Measurements from ENCODE around the gene MAN2B1.
"Not testable (repeated sequence)": the region's sequence is repeated elsewhere in the genome, so short reads cannot be mapped to it uniquely, and the experiment has no call there.

MAN2B1 gene

DNA sequence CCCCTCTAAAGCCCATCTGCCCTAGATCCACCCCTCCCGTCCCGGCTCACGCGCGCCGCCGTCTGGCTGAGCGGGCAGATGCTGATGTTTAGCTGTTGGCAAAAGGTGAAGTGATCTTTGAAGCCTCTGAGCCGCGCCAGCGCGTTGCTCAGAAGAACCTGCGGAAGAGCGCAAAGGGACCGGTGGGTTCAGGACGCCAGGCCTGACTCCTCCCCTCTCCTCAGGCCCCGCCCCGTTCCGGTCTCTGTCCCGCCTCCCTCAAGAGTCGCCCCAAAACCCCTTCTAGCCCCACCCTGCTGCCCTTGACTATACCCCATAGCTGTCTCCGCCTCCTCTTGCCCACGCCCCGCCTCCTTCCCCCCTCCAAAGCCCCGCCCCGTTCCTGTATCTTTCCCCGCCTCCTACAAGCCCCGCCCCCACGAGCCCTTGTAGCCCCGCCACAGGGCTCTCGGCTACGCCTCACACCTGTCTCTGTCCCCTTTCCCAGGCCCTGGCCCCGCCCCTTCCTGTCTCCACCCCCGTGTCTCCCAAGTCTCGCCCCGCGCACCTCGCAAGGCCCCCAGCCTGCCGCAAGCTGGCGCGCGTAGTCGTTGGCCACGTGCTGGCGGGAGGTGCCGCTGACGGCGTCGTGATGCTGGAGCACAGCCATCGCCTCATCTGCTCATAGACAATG is 9.5 kb downstream of the MAN2B1 start:
- peak; percentile 49 for DNase-seq

GRCh38 chr19:12655546-12655945 is 11.0 kb downstream of the MAN2B1 start:
- no peak for DNase-seq

DNA sequence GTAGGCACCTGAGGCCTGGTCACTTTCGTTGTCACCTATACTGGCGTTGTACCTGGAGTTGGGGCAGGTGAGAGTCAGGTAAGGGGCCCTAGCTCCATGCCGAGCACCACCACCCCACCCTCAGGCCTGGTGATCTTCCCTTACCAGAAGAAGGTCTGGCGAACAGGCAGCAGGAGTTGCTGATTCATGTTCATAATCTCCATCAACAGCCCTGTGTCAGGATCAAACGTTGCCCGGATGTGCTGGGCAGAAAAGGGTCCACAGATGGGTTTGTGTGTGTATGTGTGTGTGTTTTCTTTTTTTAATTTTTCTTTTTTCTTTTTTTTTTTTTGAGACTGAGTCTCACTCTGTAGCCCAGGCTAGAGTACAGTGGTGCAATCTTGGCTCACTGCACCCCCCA is 14.3 kb downstream of the MAN2B1 start:
- DNase-seq: no peak

GRCh38 chr19:12649941-12650340 is 16.6 kb downstream of the MAN2B1 start:
- DNase-seq: no peak

GRCh38 chr19:12648088-12648487 is 18.5 kb downstream of the MAN2B1 start:
- no peak for DNase-seq

- DNase-seq: peak; percentile 57
These were observed 19.0 kb downstream of the MAN2B1 start for GRCh38 chr19:12647490-12648071.

GRCh38 chr19:12647047-12647446 is 19.5 kb downstream of the MAN2B1 start:
- no peak for DNase-seq

GRCh38 chr19:12646551-12646950 is 20.0 kb downstream of the MAN2B1 start:
- no peak for DNase-seq

- DNase-seq: not testable (repeated sequence)
These were observed 22.8 kb downstream of the MAN2B1 start for GRCh38 chr19:12643716-12644115.

- no peak for DNase-seq
These were observed 24.0 kb downstream of the MAN2B1 start for GRCh38 chr19:12642506-12642905.

- no peak for DNase-seq
These were observed 25.1 kb downstream of the MAN2B1 start for GRCh38 chr19:12641456-12641855.

DNA sequence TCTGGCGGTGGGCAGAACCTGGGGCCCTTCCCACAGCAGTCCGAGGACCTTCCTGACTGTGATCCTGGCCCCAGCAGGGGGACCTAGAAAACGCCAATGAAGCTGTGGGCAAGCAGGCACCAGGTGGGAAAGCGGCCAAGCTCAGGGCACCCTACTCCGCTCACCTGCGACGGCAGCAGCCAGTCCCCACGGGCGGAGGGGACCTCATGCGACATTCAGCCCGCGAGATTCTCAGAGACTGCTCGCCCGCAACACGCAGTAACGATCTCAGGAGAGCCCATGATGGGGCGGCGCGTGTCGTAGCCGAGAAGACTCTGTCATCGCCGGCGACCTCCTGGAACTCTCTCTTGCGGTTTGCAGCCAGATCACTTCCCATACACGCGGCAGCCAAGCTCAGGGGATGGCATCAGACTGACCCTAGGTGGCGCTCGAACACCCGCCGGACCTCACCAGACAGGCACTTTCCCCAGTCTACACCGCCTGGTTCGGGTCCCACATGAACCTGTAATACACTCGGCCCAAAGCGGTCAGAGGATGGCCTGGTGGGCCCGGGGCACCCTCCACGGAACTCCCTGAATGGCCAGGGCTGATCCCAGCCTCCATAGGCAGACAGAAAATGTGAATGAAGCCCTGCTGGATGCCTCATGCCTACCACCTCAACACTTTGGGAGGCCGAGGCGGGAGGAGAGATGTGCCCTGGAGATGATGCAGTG is 26.5 kb downstream of the MAN2B1 start:
- DNase-seq: peak; percentile 92

GRCh38 chr19:12638611-12639182 is 27.8 kb downstream of the MAN2B1 start:
- no peak for DNase-seq

DNA sequence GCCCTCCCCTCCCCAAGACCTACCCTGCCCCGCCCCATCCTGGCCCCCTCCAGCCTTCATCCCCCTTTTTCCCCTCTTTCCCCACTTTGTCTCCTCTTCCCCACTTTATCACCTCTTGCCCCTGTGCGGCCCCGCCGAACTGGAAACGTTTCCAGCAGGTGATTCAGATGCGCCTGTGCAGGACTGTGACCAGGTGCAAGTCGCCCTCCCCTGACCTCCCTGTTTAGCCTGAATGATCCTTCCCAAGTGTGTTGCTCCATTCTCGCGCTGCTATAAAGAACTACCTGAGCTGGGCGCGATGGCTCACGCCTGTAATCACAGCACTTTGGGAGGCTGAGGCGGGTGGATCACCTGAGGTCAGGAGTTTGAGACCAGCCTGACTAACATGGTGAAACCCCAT is 29.9 kb downstream of the MAN2B1 start:
- no peak for DNase-seq

DNA sequence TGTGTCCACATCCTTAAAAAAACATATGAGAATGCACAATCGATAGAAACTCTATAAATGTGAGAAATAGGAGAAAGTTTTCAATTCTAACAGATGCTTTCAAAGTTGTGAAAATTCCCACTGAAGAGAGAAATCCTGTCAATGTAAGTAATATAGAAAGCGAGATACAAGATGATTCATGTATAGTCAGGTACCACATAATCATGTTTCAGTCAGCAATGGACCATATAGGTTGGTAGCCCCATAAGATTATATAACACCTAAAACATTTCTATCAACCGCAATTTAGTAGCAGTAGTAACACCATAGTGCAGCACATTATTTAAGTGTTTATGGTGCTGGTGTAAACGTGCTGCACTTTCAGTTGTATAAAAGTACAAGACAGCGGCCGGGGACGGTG is 37.3 kb downstream of the MAN2B1 start:
- no peak for DNase-seq

- DNase-seq: no peak
These were observed 38.2 kb downstream of the MAN2B1 start for GRCh38 chr19:12628040-12629022.

GRCh38 chr19:12626958-12627357 is 39.6 kb downstream of the MAN2B1 start:
- DNase-seq: no peak

GRCh38 chr19:12623361-12624031 is 43.0 kb downstream of the MAN2B1 start:
- no peak for DNase-seq

DNA sequence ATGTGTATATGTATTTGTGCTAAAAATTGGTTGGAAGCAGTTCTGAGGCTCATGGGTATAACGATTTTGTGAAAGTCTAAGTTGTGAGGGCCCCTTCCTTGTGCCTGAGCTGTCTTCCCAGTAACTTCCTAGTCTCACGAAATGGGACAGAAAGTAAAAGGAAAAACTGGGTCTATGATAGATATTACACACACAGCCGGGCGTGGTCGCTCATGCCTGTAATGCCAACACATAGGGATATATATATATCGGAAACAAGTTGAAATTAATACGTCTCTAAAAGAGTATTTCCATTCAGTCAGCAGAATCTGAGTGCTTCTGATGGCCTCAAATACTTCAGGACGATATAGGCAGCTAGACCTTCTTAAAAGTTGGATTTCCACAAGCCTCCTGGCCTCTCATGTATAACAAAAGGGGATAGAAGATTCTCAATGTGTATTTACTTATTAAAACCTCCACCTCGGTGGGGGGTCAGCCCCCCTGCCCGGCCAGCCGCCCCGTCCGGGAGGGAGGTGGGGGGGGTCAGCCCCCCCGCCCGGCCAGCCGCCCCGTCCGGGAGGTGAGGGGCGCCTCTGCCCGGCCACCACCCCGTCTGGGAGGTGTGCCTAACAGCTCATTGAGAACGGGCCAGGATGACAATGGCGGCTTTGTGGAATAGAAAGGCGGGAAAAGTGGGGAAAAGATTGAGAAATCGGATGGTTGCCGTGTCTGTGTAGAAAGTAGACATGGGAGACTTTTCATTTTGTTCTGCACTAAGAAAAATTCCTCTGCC is 45.1 kb downstream of the MAN2B1 start:
- not testable (repeated sequence) for DNase-seq

GRCh38 chr19:12617646-12618045 is 48.9 kb downstream of the MAN2B1 start:
- no peak for DNase-seq

DNA sequence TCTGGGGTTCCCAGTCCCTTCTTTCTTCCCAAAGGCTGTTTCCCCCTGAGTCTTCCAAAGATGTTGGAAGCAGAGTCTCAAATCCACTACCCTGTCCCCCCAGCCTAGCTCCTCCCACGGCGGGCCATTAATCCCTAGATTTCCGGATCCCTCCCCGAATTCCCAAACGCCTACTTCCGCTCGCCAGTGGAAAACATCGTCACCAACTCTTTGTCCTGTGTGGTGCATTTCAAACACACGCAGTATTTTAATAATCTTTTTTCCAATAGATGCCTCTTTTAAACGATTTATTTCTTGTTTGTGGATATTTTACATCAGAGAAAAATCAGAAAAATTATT is 55.2 kb downstream of the MAN2B1 start:
- DNase-seq: no peak
